Measurements from ENCODE around the gene BAG3.

The BAG3 gene

GRCh38 chr10:119651514-119652360, 557 bp downstream of the BAG3 start:
- DNase-seq (ENCODE audit: low read depth) = no peak

GRCh38 chr10:119652361-119652730, 1.2 kb downstream of the BAG3 start:
- DNase-seq (ENCODE audit: low read depth) = peak; percentile 72
- TF ChIP-seq CTCF (conservative IDR thresholded peaks at IDR 0.05; ENCODE audit: low read length) = peak; percentile 50
- H3K4me3 ChIP-seq (ENCODE audit: low read length) = peak overlapping the region; percentile 91

More at GRCh38 chr10:119651514-119652360, 557 bp downstream of the BAG3 start:
- TF ChIP-seq CTCF (conservative IDR thresholded peaks at IDR 0.05; ENCODE audit: low read length) = no peak
- H3K4me3 ChIP-seq (ENCODE audit: low read length) = peak overlapping the region; percentile 91

- no peak for DNase-seq (ENCODE audit: low read depth)
- peak overlapping the region; percentile 91 for H3K4me3 ChIP-seq (ENCODE audit: low read length)
- no peak for TF ChIP-seq CTCF (conservative IDR thresholded peaks at IDR 0.05; ENCODE audit: low read length)
These were observed 2.0 kb downstream of the BAG3 start for GRCh38 chr10:119653209-119653608.

GRCh38 chr10:119653916-119654315, 2.7 kb downstream of the BAG3 start:
- peak overlapping the region; percentile 50 for H3K4me3 ChIP-seq (ENCODE audit: low read length)
- no peak for TF ChIP-seq CTCF (conservative IDR thresholded peaks at IDR 0.05; ENCODE audit: low read length)
- DNase-seq (ENCODE audit: low read depth) = no peak

GRCh38 chr10:119654540-119654939, 3.4 kb downstream of the BAG3 start:
- peak overlapping the region; percentile 50 for H3K4me3 ChIP-seq (ENCODE audit: low read length)
- no peak for DNase-seq (ENCODE audit: low read depth)

GRCh38 chr10:119655566-119656001, 4.4 kb downstream of the BAG3 start:
- peak; percentile 80 for DNase-seq (ENCODE audit: low read depth)
- peak overlapping the region; percentile 50 for H3K4me3 ChIP-seq (ENCODE audit: low read length)
- no peak for TF ChIP-seq CTCF (conservative IDR thresholded peaks at IDR 0.05; ENCODE audit: low read length)

More at GRCh38 chr10:119654540-119654939, 3.4 kb downstream of the BAG3 start:
- TF ChIP-seq CTCF (conservative IDR thresholded peaks at IDR 0.05; ENCODE audit: low read length) = no peak

- no peak overlapping the region for H3K4me3 ChIP-seq (ENCODE audit: low read length)
- no peak for TF ChIP-seq CTCF (conservative IDR thresholded peaks at IDR 0.05; ENCODE audit: low read length)
- DNase-seq (ENCODE audit: low read depth) = no peak
These were observed 5.6 kb downstream of the BAG3 start for GRCh38 chr10:119656760-119657159.
